ENCODE results near the gene DCBLD2.

DCBLD2 gene

GRCh38 chr3:98900265-98901118, 1.0 kb downstream of the DCBLD2 start:
- H3K4me3 ChIP-seq (ENCODE audit: low read depth in 1 of 2, low read length in 1 of 2): peak overlapping the region; percentile 67 to 71
- no peak overlapping the region for H3K27ac ChIP-seq
- no peaks in the 10 kb centered on the region for H3K9me3 ChIP-seq
- H3K27me3 ChIP-seq: peaks cover 52% of the 10 kb centered on the region
- peaks cover 13 to 14% of the 10 kb centered on the region in 2 experiments for H3K4me1 ChIP-seq (ENCODE audit: control insufficient read depth in 1 of 2, insufficient read depth in 1 of 2, low read depth in 1 of 2, low read length in 1 of 2)
- TF ChIP-seq CTCF (IDR thresholded peaks at IDR 0.05): no peak
- no peaks in the 10 kb centered on the region for H3K36me3 ChIP-seq

GRCh38 chr3:98897701-98898100, 3.8 kb downstream of the DCBLD2 start:
- H3K27ac ChIP-seq: no peak overlapping the region
- no peak overlapping the region for H3K4me3 ChIP-seq (ENCODE audit: low read depth in 1 of 2, low read length in 1 of 2)
- H3K36me3 ChIP-seq: no peaks in the 10 kb centered on the region
- H3K4me1 ChIP-seq (ENCODE audit: control insufficient read depth in 1 of 2, insufficient read depth in 1 of 2, low read depth in 1 of 2, low read length in 1 of 2): peaks cover 13 to 14% of the 10 kb centered on the region in 2 experiments
- no peak for TF ChIP-seq CTCF (IDR thresholded peaks at IDR 0.05)
- peaks cover 45% of the 10 kb centered on the region for H3K27me3 ChIP-seq
- no peaks in the 10 kb centered on the region for H3K9me3 ChIP-seq

- Histone ChIP-seq H3K4me1 (ENCODE audit: control insufficient read depth in 1 of 2, insufficient read depth in 1 of 2, low read depth in 1 of 2, low read length in 1 of 2) (no peaks in the 10 kb centered on the region), H3K27ac (no peak overlapping the region), H3K4me3 (ENCODE audit: low read depth in 1 of 2, low read length in 1 of 2) (no peak overlapping the region), H3K36me3 (no peaks in the 10 kb centered on the region), H3K9me3 (no peaks in the 10 kb centered on the region), H3K27me3 (peaks cover 18% of the 10 kb centered on the region)
- no peak for TF ChIP-seq CTCF (IDR thresholded peaks at IDR 0.05)
Observed at GRCh38 chr3:98894791-98895576, 6.5 kb downstream of the DCBLD2 start.

- Histone ChIP-seq H3K9me3 (no peaks in the 10 kb centered on the region), H3K4me1 (ENCODE audit: control insufficient read depth in 1 of 2, insufficient read depth in 1 of 2, low read depth in 1 of 2, low read length in 1 of 2) (no peaks in the 10 kb centered on the region), H3K27me3 (peaks cover 7% of the 10 kb centered on the region), H3K27ac (no peak overlapping the region), H3K36me3 (no peaks in the 10 kb centered on the region), H3K4me3 (ENCODE audit: low read depth in 1 of 2, low read length in 1 of 2) (no peak overlapping the region)
- no peak for TF ChIP-seq CTCF (IDR thresholded peaks at IDR 0.05)
Observed at GRCh38 chr3:98893740-98894139, 7.8 kb downstream of the DCBLD2 start.

- Histone ChIP-seq H3K36me3 (no peaks in the 10 kb centered on the region), H3K27me3 (no peaks in the 10 kb centered on the region), H3K4me1 (ENCODE audit: control insufficient read depth in 1 of 2, insufficient read depth in 1 of 2, low read depth in 1 of 2, low read length in 1 of 2) (no peaks in the 10 kb centered on the region), H3K4me3 (ENCODE audit: low read depth in 1 of 2, low read length in 1 of 2) (no peak overlapping the region), H3K27ac (no peak overlapping the region), H3K9me3 (no peaks in the 10 kb centered on the region)
- TF ChIP-seq CTCF (IDR thresholded peaks at IDR 0.05): no peak
Observed at GRCh38 chr3:98892263-98892662, 9.2 kb downstream of the DCBLD2 start.
